Measurements from ENCODE around the gene EML6. TPM values are rescaled to one million over a fixed set of nuclear protein-coding genes. Genes with fewer than 3 reads are reported as not detected.
A peak's percentile ranks its signal among the peaks of the same experiment; 100 is the strongest.

EML6 gene
- total and polyA plus RNA-seq, 2 of the 13 experiments (the other 11 are each of a cell fraction or from before 2014, with no cell fraction given) = 17.2 to 32.4 TPM

GRCh38 chr2:54775710-54776109, 52.2 kb downstream of the EML6 start (continued):
- no peak for TF ChIP-seq FUBP1 (CRISPR knock-in tag; IDR thresholded peaks at IDR 0.05; ENCODE audit: borderline replicate concordance)
- TF ChIP-seq ZNF274 (CRISPR knock-in tag; IDR thresholded peaks at IDR 0.05) = no peak
- TF ChIP-seq ZUFSP (CRISPR knock-in tag; IDR thresholded peaks at IDR 0.05; ENCODE audit: borderline replicate concordance) = no peak

GRCh38 chr2:54776494-54776893, 53.0 kb downstream of the EML6 start:
- BruUV-seq (replicated peaks) = no TSS peak
- Histone ChIP-seq H3K9me3 (ENCODE audit: low read length) (peaks cover 14% of the 10 kb centered on the region), H2AFZ (ENCODE audit: low read length) (no peak overlapping the region), H3K79me2 (ENCODE audit: insufficient read depth, low read length) (no peaks in the 10 kb centered on the region), H3K4me1 (ENCODE audit: insufficient read depth, low read length) (no peaks in the 10 kb centered on the region), H3K9ac (ENCODE audit: insufficient read depth, low read depth, low read length) (no peak overlapping the region), H4K20me1 (ENCODE audit: insufficient read depth, low read length) (no peaks in the 10 kb centered on the region), H3K27me3 (ENCODE audit: control insufficient read depth in 1 of 2, insufficient read depth in 2 of 2, low read length in 2 of 2) (no peaks in the 10 kb centered on the region), H3K27ac (ENCODE audit: extremely low read length, insufficient read depth, low read length) (no peak overlapping the region), H3K4me2 (ENCODE audit: low read depth, low read length) (no peak overlapping the region), H3K4me3 (replicated peaks in 1 of 3; ENCODE audit: insufficient read depth in 1 of 3, low read depth in 2 of 3, low read length in 3 of 3) (no peak overlapping the region), H3K36me3 (replicated peaks in 1 of 2; ENCODE audit: control insufficient read depth in 1 of 2, insufficient read depth in 2 of 2, low read length in 2 of 2) (no peaks in the 10 kb centered on the region)
- intact Hi-C loops (cut with micrococcal nuclease; ENCODE audit: unreplicated experiment) = no loop called here
- TF ChIP-seq HNRNPK (IDR thresholded peaks at IDR 0.05; ENCODE audit: low read depth, low read length, poor library complexity, severe bottlenecking) (peak; percentile 14), RAD51 (IDR thresholded peaks at IDR 0.05; ENCODE audit: borderline replicate concordance) (no peak), AHDC1 (CRISPR knock-in tag; IDR thresholded peaks at IDR 0.05; ENCODE audit: borderline replicate concordance) (no peak), SALL1 (CRISPR knock-in tag; IDR thresholded peaks at IDR 0.05) (no peak), ZBTB43 (CRISPR knock-in tag; conservative IDR thresholded peaks at IDR 0.05) (no peak)
- ChIA-PET CTCF (ENCODE audit: low intra/inter-chr PET ratio, low total read pairs) (no interaction called here), POLR2A (no interaction called here)
- FAIRE-seq (no peak), DNase-seq (ENCODE audit: low spot score) (no peak), ATAC-seq (no peak)
- WGBS (ENCODE audit: low lambda C conversion rate) = 86% methylated on average over 2 of the region's 2 CpGs
- in situ Hi-C loops (cut with HindIII; ENCODE audit: extremely low pct_ligation_motif_present, low pct_unique_long_range_greater_than_20kb) = no loop called here
